Neural cell (in vitro differentiated cells): ENCODE results near the gene AATK. TPM values are rescaled to one million over a fixed set of nuclear protein-coding genes. Genes with fewer than 3 reads are reported as not detected.

Experiments
- H2AFZ ChIP-seq: fragments of 200-600, 300-800 bp; sonication (generic), shearing (Covaris generic); 2 replicates; pipeline ENCODE4 v1.6.0; 2014; ENCODE audit warnings: low read depth, mild to moderate bottlenecking, antibody characterized with exemption, low read length, moderate library complexity
- H3F3A ChIP-seq: fragments of 200-600 bp; shearing (Covaris generic); 2 replicates; pipeline ENCODE4 v1.6.1; 2016; ENCODE audit warnings: mild to moderate bottlenecking, moderate library complexity, mixed read lengths, antibody characterized with exemption, low read length; ENCODE audit not compliant: insufficient read depth, poor library complexity, severe bottlenecking
- H3K27ac ChIP-seq: fragments of 200-600, 300-800 bp; sonication (generic), shearing (Covaris generic); 2 replicates; pipeline ENCODE4 v1.5.1; 2014; ENCODE audit warnings: mild to moderate bottlenecking, low read length, moderate library complexity
- H3K27me3 ChIP-seq: fragments of 300-800, 200-600 bp; sonication (generic), shearing (Covaris generic); 2 replicates; pipeline ENCODE4 v1.6.0; 2014; ENCODE audit warnings: mild to moderate bottlenecking, low read depth, low read length, moderate library complexity; ENCODE audit not compliant: insufficient read depth
- H3K36me3 ChIP-seq: fragments of 300-800, 200-600 bp; sonication (generic), shearing (Covaris generic); 2 replicates; pipeline ENCODE4 v1.5.1; 2014; ENCODE audit warnings: mild to moderate bottlenecking, antibody characterized with exemption, low read length, moderate library complexity; ENCODE audit not compliant: insufficient read depth
- H3K4me2 ChIP-seq: fragments of 300-800, 200-600 bp; sonication (generic), shearing (Covaris generic); 2 replicates; pipeline ENCODE4 v1.6.0; 2014; ENCODE audit warnings: mild to moderate bottlenecking, low read length
- H3K4me3 ChIP-seq: fragments of 300-800, 200-600 bp; sonication (generic), shearing (Covaris generic); 2 replicates; pipeline ENCODE4 v1.5.1; 2014; ENCODE audit warnings: mild to moderate bottlenecking, low read length, moderate library complexity
- H3K79me2 ChIP-seq: fragments of 200-600 bp; shearing (Covaris generic); replicated peaks from 2 replicates; pipeline ENCODE4 v1.6.0; 2014; ENCODE audit warnings: mild to moderate bottlenecking, low read length, moderate library complexity; ENCODE audit not compliant: insufficient read depth
- H3K9ac ChIP-seq: fragments of 300-800, 200-600 bp; sonication (generic), shearing (Covaris generic); 2 replicates; pipeline ENCODE4 v1.6.1; 2016; ENCODE audit warnings: mild to moderate bottlenecking, low read length, mixed read lengths
- H3K9me2 ChIP-seq: fragments of 200-600 bp; shearing (Covaris generic); 2 replicates; pipeline ENCODE4 v1.6.1; 2016; ENCODE audit warnings: mild to moderate bottlenecking, low read length, mixed read lengths; ENCODE audit not compliant: insufficient read depth
- H3K9me3 ChIP-seq: fragments of 200-600, 300-800 bp; sonication (generic), shearing (Covaris generic); 2 replicates; pipeline ENCODE4 v1.6.1; 2016; ENCODE audit warnings: mild to moderate bottlenecking, mixed run types, low read length, moderate library complexity, mixed read lengths
- H4K20me1 ChIP-seq: fragments of 200-600 bp; shearing (Covaris generic); 2 replicates; pipeline ENCODE4 v1.6.1; 2016; ENCODE audit warnings: mild to moderate bottlenecking, mixed run types; ENCODE audit not compliant: insufficient read depth
- CTCF ChIP-seq: fragments of 450-650 bp; IDR thresholded peaks from 2 replicates; pipeline ENCODE4 v1.5.1; 2014; ENCODE audit warnings: antibody characterized with exemption, mild to moderate bottlenecking, moderate library complexity; ENCODE audit not compliant: poor library complexity, severe bottlenecking
- EP300 ChIP-seq: fragments of 450-650 bp; conservative IDR thresholded peaks from 2 replicates; pipeline ENCODE4 v1.6.1; 2014; ENCODE audit warnings: antibody characterized with exemption, mild to moderate bottlenecking, moderate library complexity; ENCODE audit not compliant: poor library complexity, severe bottlenecking
- EZH2 ChIP-seq: fragments of 200-600, 300-800 bp; shearing (Covaris generic), sonication (generic); IDR thresholded peaks from 2 replicates; pipeline ENCODE4 v1.6.1; 2014; ENCODE audit warnings: antibody characterized with exemption, low read length, borderline replicate concordance, mild to moderate bottlenecking; ENCODE audit not compliant: insufficient read depth, poor library complexity, severe bottlenecking
- MXI1 ChIP-seq: fragments of 450-650 bp; conservative IDR thresholded peaks from 2 replicates; pipeline ENCODE4 v1.6.1; 2014; ENCODE audit warnings: antibody characterized with exemption, mild to moderate bottlenecking; ENCODE audit not compliant: poor library complexity, severe bottlenecking
- POLR2AphosphoS5 ChIP-seq: IDR thresholded peaks from 2 replicates; pipeline ENCODE4 v1.6.1; 2012
- RAD21 ChIP-seq: fragments of 450-650 bp; conservative IDR thresholded peaks from 2 replicates; pipeline ENCODE4 v1.6.1; 2014; ENCODE audit warnings: antibody characterized with exemption, mild to moderate bottlenecking, moderate library complexity
- REST ChIP-seq: IDR thresholded peaks from 2 replicates; pipeline ENCODE4 v1.6.1; 2012; ENCODE audit warnings: borderline replicate concordance
- SMC3 ChIP-seq: fragments of 450-650 bp; conservative IDR thresholded peaks from 2 replicates; pipeline ENCODE4 v1.6.1; 2014; ENCODE audit warnings: antibody characterized with exemption, mild to moderate bottlenecking, moderate library complexity; ENCODE audit not compliant: poor library complexity
- TAF1 ChIP-seq: IDR thresholded peaks from 2 replicates; pipeline ENCODE4 v1.6.1; 2012; ENCODE audit warnings: low read depth
- polyA plus RNA-seq: library from polyadenylated mRNA; depleted of rRNA; stranded (reverse); fragments of >200 nt; gene quantifications from 2 replicates; pipeline ENCODE4 v1.2.3, GENCODE V29; 2014

AATK gene
- polyA plus RNA-seq, 1 donor from 2014 or later, result 11.1 TPM

- H3K27me3 ChIP-seq, result no peaks in the 10 kb centered on the region
- H2AFZ ChIP-seq, result no peak overlapping the region
- H4K20me1 ChIP-seq, result no peaks in the 10 kb centered on the region
- H3K9ac ChIP-seq, result no peak overlapping the region
- H3F3A ChIP-seq, result no peaks in the 10 kb centered on the region
- TF ChIP-seq MXI1 (no peak), TAF1 (no peak), POLR2AphosphoS5 (no peak), EP300 (no peak), RAD21 (no peak), REST (no peak), EZH2 (no peak), SMC3 (no peak), CTCF (no peak)
- H3K36me3 ChIP-seq, result no peaks in the 10 kb centered on the region
- H3K27ac ChIP-seq, result no peak overlapping the region
- no peaks in the 10 kb centered on the region for H3K79me2 ChIP-seq
- no peak overlapping the region for H3K4me2 ChIP-seq
- no peaks in the 10 kb centered on the region for H3K9me2 ChIP-seq
- no peaks in the 10 kb centered on the region for H3K9me3 ChIP-seq
- no peak overlapping the region for H3K4me3 ChIP-seq
Measured at GRCh38 chr17:81138500-81138899, 27.5 kb downstream of the AATK start.

- no peaks in the 10 kb centered on the region for H3K9me2 ChIP-seq
- no peak overlapping the region for H2AFZ ChIP-seq
- H4K20me1 ChIP-seq, result no peaks in the 10 kb centered on the region
- H3K27me3 ChIP-seq, result no peaks in the 10 kb centered on the region
- H3K79me2 ChIP-seq, result no peaks in the 10 kb centered on the region
- H3K9me3 ChIP-seq, result no peaks in the 10 kb centered on the region
- H3F3A ChIP-seq, result no peaks in the 10 kb centered on the region
- H3K27ac ChIP-seq, result no peak overlapping the region
- H3K4me3 ChIP-seq, result no peak overlapping the region
- TF ChIP-seq TAF1 (no peak), RAD21 (no peak), SMC3 (no peak), EZH2 (no peak), POLR2AphosphoS5 (no peak), EP300 (no peak), REST (no peak), MXI1 (no peak), CTCF (no peak)
- no peaks in the 10 kb centered on the region for H3K36me3 ChIP-seq
- H3K9ac ChIP-seq, result no peak overlapping the region
- no peak overlapping the region for H3K4me2 ChIP-seq
Measured at GRCh38 chr17:81138083-81138482, 27.9 kb downstream of the AATK start.
